DND-41 (cell line): ENCODE results near the gene SNX32.

Experiments
- CTCF ChIP-seq: IDR thresholded peaks from 2 replicates; pipeline ENCODE4 v1.5.1; 2012; ENCODE audit warnings: borderline replicate concordance, low read length, moderate library complexity, mild to moderate bottlenecking; ENCODE audit not compliant: poor library complexity, severe bottlenecking; ENCODE audit errors: extremely low read depth
- EZH2 ChIP-seq: IDR thresholded peaks from 3 replicates; pipeline ENCODE4 v1.6.1; 2012; ENCODE audit warnings: borderline replicate concordance, low read depth, mild to moderate bottlenecking, moderate library complexity, low read length, inconsistent platforms; ENCODE audit not compliant: severe bottlenecking

- TF ChIP-seq EZH2: no peak
- TF ChIP-seq CTCF: no peak
Measured at GRCh38 chr11:65796726-65797601, 36.8 kb upstream of the SNX32 start.
